ENCODE data around the gene PURA.
A peak's percentile ranks its signal among the peaks of the same experiment; 100 is the strongest.
"Not testable (repeated sequence)": the region's sequence is repeated elsewhere in the genome, so short reads cannot be mapped to it uniquely, and the experiment has no call there.

The PURA gene

GRCh38 chr5:140153255-140153654, 39.3 kb downstream of the PURA start:
- no peak for DNase-seq
- Histone ChIP-seq H3K27ac (no peak overlapping the region), H3K4me3 (ENCODE audit: low read depth, low read length) (no peak overlapping the region), H3K36me3 (replicated peaks) (no peaks in the 10 kb centered on the region), H3K27me3 (replicated peaks) (no peaks in the 10 kb centered on the region)
- in situ Hi-C loops (cut with HindIII; ENCODE audit: low pct_ligation_motif_present, low sequenced_read_pairs), result no loop called here
- TF ChIP-seq CTCF (IDR thresholded peaks at IDR 0.05; ENCODE audit: low read depth, low read length, missing control alignments), result no peak

GRCh38 chr5:140153905-140154304, 40.0 kb downstream of the PURA start:
- Histone ChIP-seq H3K27me3 (replicated peaks) (no peaks in the 10 kb centered on the region), H3K4me3 (ENCODE audit: low read depth, low read length) (no peak overlapping the region), H3K27ac (no peak overlapping the region), H3K36me3 (replicated peaks) (no peaks in the 10 kb centered on the region)
- no peak for TF ChIP-seq CTCF (IDR thresholded peaks at IDR 0.05; ENCODE audit: low read depth, low read length, missing control alignments)
- in situ Hi-C loops (cut with HindIII; ENCODE audit: low pct_ligation_motif_present, low sequenced_read_pairs), result no loop called here
- DNase-seq, result no peak

- H3K27me3 ChIP-seq (replicated peaks); H3K27ac ChIP-seq; DNase-seq; H3K36me3 ChIP-seq (replicated peaks); H3K4me3 ChIP-seq (ENCODE audit: low read depth, low read length); in situ Hi-C loops (cut with HindIII; ENCODE audit: low pct_ligation_motif_present, low sequenced_read_pairs): not testable (repeated sequence)
Observed at GRCh38 chr5:140154710-140155381, 40.9 kb downstream of the PURA start.

GRCh38 chr5:140157032-140157781, 43.3 kb downstream of the PURA start:
- H3K36me3 ChIP-seq (replicated peaks), result no peaks in the 10 kb centered on the region
- in situ Hi-C loops (cut with HindIII; ENCODE audit: low pct_ligation_motif_present, low sequenced_read_pairs), result no loop called here
- no peaks in the 10 kb centered on the region for H3K27me3 ChIP-seq (replicated peaks)
- peak; percentile 93 for TF ChIP-seq CTCF (IDR thresholded peaks at IDR 0.05; ENCODE audit: low read depth, low read length, missing control alignments)
- H3K27ac ChIP-seq, result no peak overlapping the region
- H3K4me3 ChIP-seq (ENCODE audit: low read depth, low read length), result peak overlapping the region; percentile 48
- DNase-seq, result peak; percentile 78

GRCh38 chr5:140159014-140159927, 45.4 kb downstream of the PURA start:
- Histone ChIP-seq H3K4me3 (ENCODE audit: low read depth, low read length) (no peak overlapping the region), H3K27me3 (replicated peaks) (no peaks in the 10 kb centered on the region), H3K36me3 (replicated peaks) (no peaks in the 10 kb centered on the region), H3K27ac (no peak overlapping the region)
- in situ Hi-C loops (cut with HindIII; ENCODE audit: low pct_ligation_motif_present, low sequenced_read_pairs), result no loop called here
- no peak for TF ChIP-seq CTCF (IDR thresholded peaks at IDR 0.05; ENCODE audit: low read depth, low read length, missing control alignments)
- no peak for DNase-seq

- Histone ChIP-seq H3K4me3 (ENCODE audit: low read depth, low read length) (no peak overlapping the region), H3K27me3 (replicated peaks) (no peaks in the 10 kb centered on the region), H3K36me3 (replicated peaks) (no peaks in the 10 kb centered on the region), H3K27ac (no peak overlapping the region)
- in situ Hi-C loops (cut with HindIII; ENCODE audit: low pct_ligation_motif_present, low sequenced_read_pairs), result no loop called here
- no peak for DNase-seq
- no peak for TF ChIP-seq CTCF (IDR thresholded peaks at IDR 0.05; ENCODE audit: low read depth, low read length, missing control alignments)
Observed at GRCh38 chr5:140162275-140162674, 48.4 kb downstream of the PURA start.

All from brain microvascular endothelial cell (primary cell).